ENCODE results near the gene KLF6.

- no peak for TF ChIP-seq CTCF (IDR thresholded peaks at IDR 0.05; ENCODE audit: low read depth, low read length)
- no peak for TF ChIP-seq EZH2phosphoT487 (IDR thresholded peaks at IDR 0.05; ENCODE audit: low read depth)
Observed at GRCh38 chr10:3801558-3802192, 16.7 kb upstream of the KLF6 start.
